DOHH2 (cell line): Measurements from ENCODE around the gene G6PD.

Source experiments
- EZH2phosphoT487 ChIP-seq: fragments of 200-600 bp; sonication (generic); IDR thresholded peaks from 2 replicates; pipeline ENCODE4 v1.6.1; 2017; ENCODE audit warnings: borderline replicate concordance, mild to moderate bottlenecking, antibody characterized with exemption, low read length, moderate library complexity, mixed read lengths
- TF ChIP-seq, protein P1 (sequence below): fragments of 200-600 bp; sonication (generic); IDR thresholded peaks from one replicate; pipeline ENCODE4 v1.5.1; 2014; ENCODE audit warnings: antibody characterized with exemption, mild to moderate bottlenecking, low read depth, low read length; ENCODE audit not compliant: poor library complexity, severe bottlenecking

DNA sequence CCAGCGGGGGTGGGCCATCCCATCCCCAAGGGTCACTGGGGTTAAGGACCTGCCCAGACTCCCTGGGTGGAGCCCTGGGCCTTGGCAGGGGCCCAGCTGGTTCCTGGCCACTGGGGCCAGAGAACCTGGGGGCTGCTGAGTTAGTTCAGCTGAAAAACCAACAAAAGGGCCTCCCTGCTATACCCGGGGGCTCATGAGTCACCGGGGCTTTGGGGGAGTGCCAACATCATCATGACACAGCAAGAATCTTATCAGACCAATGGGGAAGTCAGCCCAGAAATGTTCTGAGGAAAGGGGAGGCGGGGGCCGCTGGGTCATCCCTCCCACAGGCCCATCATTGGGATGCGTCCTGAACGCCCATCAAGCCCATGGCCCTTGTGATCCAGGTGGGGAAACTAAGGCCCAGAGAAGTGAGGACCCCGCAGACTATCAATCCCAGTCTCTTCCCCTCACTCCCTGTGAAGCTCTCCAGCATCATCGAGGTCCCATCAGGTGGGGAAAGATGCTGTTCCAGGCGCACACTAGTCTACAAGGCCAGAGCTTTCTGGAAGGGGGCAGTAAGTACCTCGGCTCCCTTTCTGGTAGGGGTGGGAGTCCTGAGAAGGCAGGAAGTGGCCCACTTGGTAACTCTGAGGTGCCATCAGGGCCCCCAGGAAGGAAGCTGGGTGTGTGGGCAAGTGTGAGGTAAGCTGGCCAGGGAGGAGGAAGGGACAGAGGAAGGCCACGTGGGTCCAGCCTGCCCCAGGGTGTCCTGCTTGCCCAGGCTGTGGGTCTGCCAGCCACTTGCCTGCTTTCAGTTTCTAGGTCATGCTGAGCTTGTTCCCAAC, 4.5 kb downstream of the G6PD start:
- TF ChIP-seq, protein P1, sequence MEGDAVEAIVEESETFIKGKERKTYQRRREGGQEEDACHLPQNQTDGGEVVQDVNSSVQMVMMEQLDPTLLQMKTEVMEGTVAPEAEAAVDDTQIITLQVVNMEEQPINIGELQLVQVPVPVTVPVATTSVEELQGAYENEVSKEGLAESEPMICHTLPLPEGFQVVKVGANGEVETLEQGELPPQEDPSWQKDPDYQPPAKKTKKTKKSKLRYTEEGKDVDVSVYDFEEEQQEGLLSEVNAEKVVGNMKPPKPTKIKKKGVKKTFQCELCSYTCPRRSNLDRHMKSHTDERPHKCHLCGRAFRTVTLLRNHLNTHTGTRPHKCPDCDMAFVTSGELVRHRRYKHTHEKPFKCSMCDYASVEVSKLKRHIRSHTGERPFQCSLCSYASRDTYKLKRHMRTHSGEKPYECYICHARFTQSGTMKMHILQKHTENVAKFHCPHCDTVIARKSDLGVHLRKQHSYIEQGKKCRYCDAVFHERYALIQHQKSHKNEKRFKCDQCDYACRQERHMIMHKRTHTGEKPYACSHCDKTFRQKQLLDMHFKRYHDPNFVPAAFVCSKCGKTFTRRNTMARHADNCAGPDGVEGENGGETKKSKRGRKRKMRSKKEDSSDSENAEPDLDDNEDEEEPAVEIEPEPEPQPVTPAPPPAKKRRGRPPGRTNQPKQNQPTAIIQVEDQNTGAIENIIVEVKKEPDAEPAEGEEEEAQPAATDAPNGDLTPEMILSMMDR, result no peak
- no peak for TF ChIP-seq EZH2phosphoT487
